Measurements from ENCODE around the gene F2RL3. TPM values are rescaled to one million over a fixed set of nuclear protein-coding genes. Genes with fewer than 3 reads are reported as not detected.

Gene F2RL3
- total RNA-seq, 6 experiments from 2014 or later, result not detected

- Mint-ChIP-seq H3K4me3 (no peak overlapping the region), H3K36me3 (ENCODE audit: low read depth) (peaks cover 20% of the 10 kb centered on the region), H3K4me1 (ENCODE audit: low read depth) (no peaks in the 10 kb centered on the region), H3K9me3 (no peaks in the 10 kb centered on the region), H3K27ac (no peak overlapping the region), H3K27me3 (ENCODE audit: insufficient read depth) (peaks cover 1% of the 10 kb centered on the region; the same call in 1 of the 2 replicates)
- TF ChIP-seq CTCF (IDR thresholded peaks at IDR 0.05), result no peak
- DNase-seq, result no peak
Measured at GRCh38 chr19:16868423-16869130, 20.2 kb upstream of the F2RL3 start.

GRCh38 chr19:16869331-16869972 is 19.3 kb upstream of the F2RL3 start:
- Mint-ChIP-seq H3K4me1 (ENCODE audit: low read depth) (peaks cover 6% of the 10 kb centered on the region; the same call in 1 of the 2 replicates), H3K4me3 (no peak overlapping the region), H3K9me3 (peaks cover 8% of the 10 kb centered on the region; the same call in 1 of the 2 replicates), H3K36me3 (ENCODE audit: low read depth) (peaks cover 29% of the 10 kb centered on the region), H3K27ac (no peak overlapping the region), H3K27me3 (ENCODE audit: insufficient read depth) (peaks cover 1% of the 10 kb centered on the region; the same call in 1 of the 2 replicates)
- TF ChIP-seq CTCF (IDR thresholded peaks at IDR 0.05), result no peak
- DNase-seq, result no peak

GRCh38 chr19:16871871-16872270 is 16.9 kb upstream of the F2RL3 start:
- Mint-ChIP-seq H3K36me3 (ENCODE audit: low read depth) (peaks cover 26% of the 10 kb centered on the region), H3K27me3 (ENCODE audit: insufficient read depth) (peaks cover 1% of the 10 kb centered on the region)

GRCh38 chr19:16872728-16873127 is 16.1 kb upstream of the F2RL3 start:
- H3K9me3 Mint-ChIP-seq, result peaks cover 13% of the 10 kb centered on the region
- peaks cover 1% of the 10 kb centered on the region for H3K27me3 Mint-ChIP-seq (ENCODE audit: insufficient read depth)
- DNase-seq, result no peak
- H3K4me3 Mint-ChIP-seq, result no peak overlapping the region
- peaks cover 26% of the 10 kb centered on the region for H3K36me3 Mint-ChIP-seq (ENCODE audit: low read depth)
- TF ChIP-seq CTCF (IDR thresholded peaks at IDR 0.05), result no peak
- peaks cover 11% of the 10 kb centered on the region; the same call in 1 of the 2 replicates for H3K4me1 Mint-ChIP-seq (ENCODE audit: low read depth)
- H3K27ac Mint-ChIP-seq, result no peak overlapping the region

More at GRCh38 chr19:16871871-16872270, 16.9 kb upstream of the F2RL3 start:
- TF ChIP-seq CTCF (IDR thresholded peaks at IDR 0.05), result no peak
- DNase-seq, result no peak
- Mint-ChIP-seq H3K4me1 (ENCODE audit: low read depth) (peaks cover 11% of the 10 kb centered on the region; the same call in 1 of the 2 replicates), H3K4me3 (no peak overlapping the region), H3K9me3 (peaks cover 13% of the 10 kb centered on the region), H3K27ac (no peak overlapping the region)

GRCh38 chr19:16873594-16873993 is 15.2 kb upstream of the F2RL3 start:
- Mint-ChIP-seq H3K27me3 (ENCODE audit: insufficient read depth) (peaks cover under 1% of the 10 kb centered on the region), H3K36me3 (ENCODE audit: low read depth) (peaks cover 26% of the 10 kb centered on the region), H3K4me3 (no peak overlapping the region), H3K4me1 (ENCODE audit: low read depth) (peaks cover 11% of the 10 kb centered on the region; the same call in 1 of the 2 replicates), H3K27ac (no peak overlapping the region), H3K9me3 (peaks cover 13% of the 10 kb centered on the region)
- no peak for TF ChIP-seq CTCF (IDR thresholded peaks at IDR 0.05)
- DNase-seq, result no peak

Measured in HFFc6 (cell line).